GM23248 (cell line): ENCODE results near the gene TMEM163. TPM values are rescaled to one million over a fixed set of nuclear protein-coding genes. Genes with fewer than 3 reads are reported as not detected.

ENCODE experiments used
- DNase-seq: peaks from one replicate; pipeline ENCODE4 v3.0.0-alpha.2; 2015
- H2AFZ ChIP-seq: fragments of 200-600 bp; sonication (generic); 2 replicates; pipeline ENCODE4 v1.6.1; 2016; ENCODE audit warnings: antibody characterized with exemption
- H3F3A ChIP-seq: fragments of 200-600 bp; sonication (generic); 2 replicates; pipeline ENCODE4 v1.6.1; 2016; ENCODE audit warnings: mild to moderate bottlenecking, antibody characterized with exemption, mixed run types; ENCODE audit not compliant: insufficient read depth
- H3K27ac ChIP-seq: fragments of 200-600 bp; sonication (generic); 2 replicates; pipeline ENCODE4 v1.5.1; 2016; ENCODE audit warnings: mild to moderate bottlenecking
- H3K27me3 ChIP-seq: fragments of 200-600 bp; sonication (generic); replicated peaks from 2 replicates; pipeline ENCODE4 v1.6.1; 2016; ENCODE audit warnings: mild to moderate bottlenecking; ENCODE audit not compliant: insufficient read depth
- H3K36me3 ChIP-seq: fragments of 200-600 bp; sonication (generic); 2 replicates; pipeline ENCODE4 v1.6.1; 2016; ENCODE audit warnings: low read depth, mild to moderate bottlenecking
- H3K4me1 ChIP-seq: fragments of 200-600 bp; sonication (generic); 2 replicates; pipeline ENCODE4 v1.6.1; 2016; ENCODE audit warnings: mild to moderate bottlenecking; ENCODE audit not compliant: insufficient read depth
- H3K4me2 ChIP-seq: fragments of 200-600 bp; sonication (generic); one replicate; pipeline ENCODE4 v1.6.1; 2016; ENCODE audit warnings: mild to moderate bottlenecking; ENCODE audit not compliant: unreplicated experiment
- H3K4me3 ChIP-seq: fragments of 200-600 bp; sonication (generic); 2 replicates; pipeline ENCODE4 v1.5.1; 2016; ENCODE audit warnings: mild to moderate bottlenecking
- H3K79me2 ChIP-seq: fragments of 200-600 bp; sonication (generic); 2 replicates; pipeline ENCODE4 v1.6.1; 2016; ENCODE audit warnings: mild to moderate bottlenecking; ENCODE audit not compliant: insufficient read depth
- H3K9ac ChIP-seq: fragments of 200-600 bp; sonication (generic); 2 replicates; pipeline ENCODE4 v1.6.1; 2016; ENCODE audit warnings: mild to moderate bottlenecking
- H3K9me2 ChIP-seq: fragments of 200-600 bp; sonication (generic); 2 replicates; pipeline ENCODE4 v1.6.1; 2016; ENCODE audit warnings: mixed run types, mild to moderate bottlenecking, moderate library complexity; ENCODE audit not compliant: insufficient read depth
- H3K9me3 ChIP-seq: fragments of 200-600 bp; sonication (generic); one replicate; pipeline ENCODE4 v1.6.1; 2017; ENCODE audit warnings: low read depth
- H4K20me1 ChIP-seq: fragments of 200-600 bp; sonication (generic); 2 replicates; pipeline ENCODE4 v1.6.0; 2016; ENCODE audit not compliant: insufficient read depth
- EZH2 ChIP-seq: fragments of 200-600 bp; sonication (generic); IDR thresholded peaks from 2 replicates; pipeline ENCODE4 v1.6.1; 2018; ENCODE audit warnings: antibody characterized with exemption, mild to moderate bottlenecking; ENCODE audit not compliant: insufficient read depth, poor library complexity, severe bottlenecking
- EZH2phosphoT487 ChIP-seq: fragments of 200-600 bp; sonication (generic); IDR thresholded peaks from 2 replicates; pipeline ENCODE4 v1.6.1; 2018; ENCODE audit warnings: antibody characterized with exemption, moderate library complexity, mild to moderate bottlenecking, low read depth; ENCODE audit not compliant: insufficient read depth
- WGBS, 2 experiments: methylation state at CpG; one replicate each; pipeline ENCODE4 v1.1.6; 2015 to 2017; ENCODE audit warnings: low lambda C conversion rate in 2 of 2, low coverage in 1 of 2; ENCODE audit errors: missing lambda C conversion rate in 2 of 2; 5-methylcytosine and 5-hydroxymethylcytosine counted together
- in situ Hi-C: fragments of 300-500 bp; cut with MboI; formaldehyde crosslinking; loops from 2 replicates; pipeline ENCODE4 v1.15.0; 2020
- polyA plus RNA-seq: library from polyadenylated mRNA; unstranded; fragments of >200 nt; fragmentation: Nextera tagmentation; extraction: Ambion mirVana; gene quantifications from 2 replicates; pipeline ENCODE4 v1.2.1, GENCODE V29; 2016
- total RNA-seq: library from RNA; depleted of rRNA; stranded (reverse); fragments of >200 nt; shearing (Covaris generic); gene quantifications from 2 replicates; pipeline ENCODE4 v1.2.3, GENCODE V29; 2014

Gene TMEM163
- total and polyA plus RNA-seq, 2 experiments from 2014 or later: not detected

- 40 to 42% methylated on average over 11 of the region's 11 CpGs for WGBS, 2 experiments
- Histone ChIP-seq H3K27ac (no peak overlapping the region), H3K36me3 (no peaks in the 10 kb centered on the region), H3K27me3 (peaks cover 41% of the 10 kb centered on the region), H3K4me3 (no peak overlapping the region), H3K9ac (no peak overlapping the region), H3K79me2 (no peaks in the 10 kb centered on the region), H2AFZ (no peak overlapping the region), H3K9me2 (no peaks in the 10 kb centered on the region), H4K20me1 (no peaks in the 10 kb centered on the region), H3K4me2 (no peak overlapping the region), H3K9me3 (no peaks in the 10 kb centered on the region), H3K4me1 (no peaks in the 10 kb centered on the region), H3F3A (no peaks in the 10 kb centered on the region)
- TF ChIP-seq EZH2phosphoT487: no peak
- no peak for TF ChIP-seq EZH2
- DNase-seq: no peak
- in situ Hi-C loops: no loop called here
These were observed 5.6 kb downstream of the TMEM163 start for GRCh38 chr2:134713176-134713575.

GRCh38 chr2:134712736-134713135 lies 6.1 kb downstream of the TMEM163 start:
- H3K4me2 ChIP-seq: no peak overlapping the region
- WGBS, 2 experiments: 44 to 47% methylated on average over 4 of the region's 4 CpGs
- no peaks in the 10 kb centered on the region for H3K4me1 ChIP-seq
- no peaks in the 10 kb centered on the region for H3F3A ChIP-seq
- TF ChIP-seq EZH2phosphoT487 (no peak), EZH2 (no peak)
- no peaks in the 10 kb centered on the region for H3K36me3 ChIP-seq
- no peaks in the 10 kb centered on the region for H3K9me3 ChIP-seq
- H2AFZ ChIP-seq: no peak overlapping the region
- H3K27me3 ChIP-seq: peaks cover 39% of the 10 kb centered on the region
- no peaks in the 10 kb centered on the region for H3K79me2 ChIP-seq
- DNase-seq: no peak
- no peaks in the 10 kb centered on the region for H4K20me1 ChIP-seq
- H3K27ac ChIP-seq: no peak overlapping the region
- H3K9me2 ChIP-seq: no peaks in the 10 kb centered on the region
- no peak overlapping the region for H3K4me3 ChIP-seq
- in situ Hi-C loops: no loop called here
- H3K9ac ChIP-seq: no peak overlapping the region

GRCh38 chr2:134712299-134712698 lies 6.5 kb downstream of the TMEM163 start:
- H3K4me2 ChIP-seq: no peak overlapping the region
- no peak overlapping the region for H3K4me3 ChIP-seq
- H3K36me3 ChIP-seq: no peaks in the 10 kb centered on the region
- no peaks in the 10 kb centered on the region for H4K20me1 ChIP-seq
- peaks cover 34% of the 10 kb centered on the region for H3K27me3 ChIP-seq
- no peak for DNase-seq
- H3K9me2 ChIP-seq: no peaks in the 10 kb centered on the region
- WGBS, 2 experiments: 13 to 16% methylated on average over 3 of the region's 3 CpGs
- H3K79me2 ChIP-seq: no peaks in the 10 kb centered on the region
- in situ Hi-C loops: no loop called here
- no peaks in the 10 kb centered on the region for H3K4me1 ChIP-seq
- no peaks in the 10 kb centered on the region for H3F3A ChIP-seq
- TF ChIP-seq EZH2phosphoT487 (no peak), EZH2 (no peak)
- H2AFZ ChIP-seq: no peak overlapping the region
- H3K9me3 ChIP-seq: no peaks in the 10 kb centered on the region
- no peak overlapping the region for H3K27ac ChIP-seq
- H3K9ac ChIP-seq: no peak overlapping the region

- no peaks in the 10 kb centered on the region for H3K36me3 ChIP-seq
- no peaks in the 10 kb centered on the region for H3K9me3 ChIP-seq
- DNase-seq: no peak
- H3K9ac ChIP-seq: no peak overlapping the region
- in situ Hi-C loops: no loop called here
- no peaks in the 10 kb centered on the region for H3K4me1 ChIP-seq
- no peaks in the 10 kb centered on the region for H4K20me1 ChIP-seq
- H3K4me3 ChIP-seq: no peak overlapping the region
- TF ChIP-seq EZH2phosphoT487: no peak
- TF ChIP-seq EZH2: no peak
- H3F3A ChIP-seq: no peaks in the 10 kb centered on the region
- H3K79me2 ChIP-seq: no peaks in the 10 kb centered on the region
- H3K4me2 ChIP-seq: no peak overlapping the region
- 0 to 2% methylated on average over 3 of the region's 3 CpGs for WGBS, 2 experiments
- H3K27me3 ChIP-seq: peaks cover 28% of the 10 kb centered on the region
- no peaks in the 10 kb centered on the region for H3K9me2 ChIP-seq
- H2AFZ ChIP-seq: no peak overlapping the region
- no peak overlapping the region for H3K27ac ChIP-seq
These were observed 7.1 kb downstream of the TMEM163 start for GRCh38 chr2:134711692-134712091.

DNA sequence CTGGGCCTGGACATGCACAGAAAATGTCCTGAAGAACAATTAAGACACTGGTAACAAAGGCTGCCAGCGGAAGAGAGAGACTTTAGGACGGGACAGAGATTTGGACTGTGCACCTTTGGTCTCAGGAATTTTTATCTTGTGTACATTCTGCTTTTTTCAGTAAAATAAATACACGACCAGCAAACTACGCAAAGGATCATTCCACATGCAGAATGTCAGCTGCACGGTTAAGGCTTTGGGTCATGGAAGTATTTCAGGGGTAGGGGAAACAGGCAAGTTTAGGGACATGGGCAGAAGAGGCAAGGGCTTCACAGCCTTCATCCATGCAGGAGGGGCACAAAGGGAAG lies 11.5 kb downstream of the TMEM163 start:
- WGBS, 2 experiments: 46 to 49% methylated on average over 5 of the region's 5 CpGs
- Histone ChIP-seq H2AFZ (no peak overlapping the region), H3K9ac (no peak overlapping the region), H3K4me1 (no peaks in the 10 kb centered on the region), H3K79me2 (no peaks in the 10 kb centered on the region), H3F3A (no peaks in the 10 kb centered on the region), H3K9me3 (no peaks in the 10 kb centered on the region), H3K36me3 (no peaks in the 10 kb centered on the region), H4K20me1 (no peaks in the 10 kb centered on the region), H3K4me2 (no peak overlapping the region), H3K27ac (no peak overlapping the region), H3K27me3 (peaks cover 11% of the 10 kb centered on the region; the same call in 1 of the 2 replicates), H3K9me2 (no peaks in the 10 kb centered on the region), H3K4me3 (no peak overlapping the region)
- DNase-seq: no peak
- in situ Hi-C loops: no loop called here
- no peak for TF ChIP-seq EZH2
- no peak for TF ChIP-seq EZH2phosphoT487
